K562 treated with DMSO at 1 percent for 12 hours (cell line): ENCODE measurements around the gene SPDYE2B. TPM values are rescaled to one million over a fixed set of nuclear protein-coding genes. Genes with fewer than 3 reads are reported as not detected.

ENCODE experiments used
- total RNA-seq: library from RNA; unstranded; fragments of 300-600 nt; gene quantifications from 2 replicates; pipeline ENCODE4 v1.2.3, GENCODE V29; 2022; ENCODE audit not compliant: insufficient read depth

Gene SPDYE2B, protein sequence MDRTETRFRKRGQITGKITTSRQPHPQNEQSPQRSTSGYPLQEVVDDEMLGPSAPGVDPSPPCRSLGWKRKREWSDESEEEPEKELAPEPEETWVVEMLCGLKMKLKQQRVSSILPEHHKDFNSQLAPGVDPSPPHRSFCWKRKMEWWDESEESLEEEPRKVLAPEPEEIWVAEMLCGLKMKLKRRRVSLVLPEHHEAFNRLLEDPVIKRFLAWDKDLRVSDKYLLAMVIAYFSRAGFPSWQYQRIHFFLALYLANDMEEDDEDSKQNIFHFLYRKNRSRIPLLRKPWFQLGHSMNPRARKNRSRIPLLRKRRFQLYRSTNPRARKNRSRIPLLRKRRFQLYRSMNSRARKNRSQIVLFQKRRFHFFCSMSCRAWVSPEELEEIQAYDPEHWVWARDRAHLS
- total RNA-seq: not detected in 2 replicates

DNA sequence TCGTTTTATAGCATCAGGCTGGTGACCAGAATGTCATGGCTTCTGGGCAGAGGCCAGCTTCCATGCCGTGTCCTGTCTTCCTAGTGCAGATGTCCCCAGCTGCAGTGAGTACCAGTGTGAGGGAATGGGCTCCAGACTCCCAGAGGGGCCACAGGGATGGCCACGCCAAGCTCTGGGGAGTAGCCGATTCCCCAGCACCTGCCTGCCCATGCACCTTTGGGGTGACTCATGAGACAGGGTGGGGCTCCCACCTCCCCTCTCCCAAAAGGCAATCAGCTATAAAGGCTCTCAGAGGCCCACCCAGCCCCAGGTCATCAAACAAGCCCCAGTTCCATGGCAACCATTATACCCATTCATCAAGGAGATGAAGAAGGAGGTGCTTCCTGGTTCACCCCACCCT is at the start of gene SPDYE2B:
Gene SPDYE2B (plus strand): TSS at position 396 of the 400 bp plus-strand sequence. CDS start 2,030 bp downstream, outside the sequence.

DNA sequence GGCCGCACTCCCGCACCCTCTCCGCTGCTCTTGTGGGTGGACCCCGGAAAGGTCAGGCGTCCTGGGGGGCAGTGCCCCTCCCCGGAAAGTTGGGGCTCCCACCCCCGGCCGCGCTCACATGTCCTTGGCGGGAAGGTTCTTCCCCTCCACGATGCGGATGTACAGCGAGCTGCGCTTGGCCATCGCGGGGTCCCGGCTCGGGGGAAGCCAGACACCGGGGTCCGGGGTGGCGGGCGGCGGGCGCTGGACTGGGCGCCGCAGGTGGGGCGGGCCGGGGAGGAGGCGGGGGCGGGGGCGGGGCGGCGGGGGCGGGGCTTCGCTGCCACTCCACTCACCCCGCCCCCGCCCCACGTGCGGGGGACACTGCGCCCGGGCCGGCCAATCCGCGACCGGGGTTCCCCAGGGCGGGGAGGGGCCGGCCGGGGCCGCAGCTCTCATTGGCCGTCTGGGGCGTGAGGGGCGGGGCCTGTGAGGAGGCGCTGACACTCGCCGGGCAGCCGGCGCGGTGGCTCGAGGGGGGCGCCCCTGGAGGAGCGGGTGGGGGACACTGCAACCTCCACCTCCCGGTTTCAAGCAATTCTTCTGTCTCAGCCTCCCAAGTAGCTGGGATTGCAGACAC is 33.5 kb upstream of the SPDYE2B start, which contains the start of gene RASA4:
Gene RASA4 (minus strand): TSS at position 250 of the 619 bp plus-strand sequence. CDS start 67 bp downstream, at position 183.

DNA sequence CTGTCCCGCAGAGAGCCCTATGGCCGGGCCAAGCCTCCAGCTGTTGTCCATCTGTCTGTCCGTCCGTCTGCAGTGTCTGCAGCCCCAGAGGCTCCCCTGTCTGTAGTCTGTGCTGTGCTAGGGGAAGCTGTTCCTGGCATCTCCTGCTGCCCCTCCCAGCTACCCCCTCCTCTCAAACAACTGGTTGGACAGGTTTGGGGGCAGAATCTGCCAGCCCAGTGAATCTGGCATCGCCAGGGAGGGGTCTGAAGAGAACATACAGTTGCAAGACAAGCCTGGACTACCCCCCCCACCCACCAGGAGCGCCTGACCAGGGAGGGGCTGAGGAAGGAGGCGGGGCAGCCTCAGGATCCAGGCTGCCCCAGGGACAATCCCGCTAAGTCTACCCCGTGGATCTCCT is 7.4 kb upstream of the SPDYE2B start, which contains the start of gene UPK3BL1:
Gene UPK3BL1 (minus strand): TSS at position 101 of the 400 bp plus-strand sequence. CDS start 50 bp downstream, at position 51.

DNA sequence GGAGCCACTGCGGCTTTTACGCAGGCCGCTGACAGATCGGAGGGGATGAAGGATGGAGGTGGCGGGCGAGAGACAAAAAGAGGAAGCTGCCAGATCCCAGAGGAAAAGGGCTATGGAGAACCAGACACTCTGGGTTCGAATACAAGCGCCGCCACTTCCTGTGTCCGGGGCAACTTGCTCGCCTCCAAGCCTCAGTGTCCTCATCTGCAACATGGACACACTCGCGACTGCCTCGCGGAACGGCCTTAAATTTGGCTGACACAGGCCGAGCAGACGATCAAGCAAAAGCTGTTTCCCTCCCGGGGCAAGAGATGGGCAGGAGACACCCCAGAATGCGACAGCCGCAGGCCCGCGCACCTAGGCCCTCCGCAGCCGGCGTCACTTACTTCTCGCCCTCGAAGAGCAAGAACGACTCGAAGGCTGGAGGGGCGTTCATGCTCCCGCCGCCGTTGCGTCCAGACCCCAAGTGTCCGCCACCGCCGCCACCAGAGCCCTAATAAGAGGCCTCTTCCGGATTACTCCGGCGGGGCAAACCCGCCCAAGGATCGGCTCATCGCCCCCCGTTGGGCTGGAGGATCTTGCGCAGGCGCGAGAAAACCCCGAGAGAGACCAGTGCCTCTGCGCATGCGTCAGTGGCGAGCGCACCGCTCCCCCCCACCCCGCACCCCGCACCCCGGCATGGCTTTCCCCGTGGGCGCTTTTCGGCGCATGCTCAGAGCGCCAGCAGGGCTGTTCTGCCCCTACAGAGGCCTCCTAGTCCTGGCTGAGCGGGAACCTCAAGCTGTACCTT is 21.2 kb downstream of the SPDYE2B start, which contains the start of gene POLR2J2:
Gene POLR2J2 (minus strand): TSS at position 498 of the 790 bp plus-strand sequence. CDS start 62 bp downstream, at position 436.

Other genes with a start within 250 kb of the SPDYE2B start
- gene ORAI2, start 216.7 kb upstream of the SPDYE2B start, total RNA-seq: 21.4 and 44.1 TPM in 2 replicates
- 14.9 and 18.8 TPM in 2 replicates for gene ALKBH4, start 185.5 kb upstream of the SPDYE2B start, total RNA-seq
- gene LRWD1, start 185.3 kb upstream of the SPDYE2B start, total RNA-seq: 48.9 and 63.0 TPM in 2 replicates
- 147 and 169 TPM in 2 replicates for gene POLR2J, start 171.4 kb upstream of the SPDYE2B start, total RNA-seq
- gene RASA4B, start 132.5 kb upstream of the SPDYE2B start, total RNA-seq: 7.7 and 8.2 TPM in 2 replicates
- 3.1 and 11.3 TPM in 2 replicates for gene UPK3BL2, start 106.6 kb upstream of the SPDYE2B start, total RNA-seq
- gene SPDYE2, start 99.1 kb upstream of the SPDYE2B start, total RNA-seq: not detected in 2 replicates
- gene POLR2J3, start 77.7 kb upstream of the SPDYE2B start, total RNA-seq: 5.3 and 47.9 TPM in 2 replicates
- 10.6 and 14.6 TPM in 2 replicates for gene RASA4, start 33.6 kb upstream of the SPDYE2B start, total RNA-seq
- 35.4 and 40.3 TPM in 2 replicates for gene UPK3BL1, start 7.5 kb upstream of the SPDYE2B start, total RNA-seq
- 0.41 and 3.0 TPM in 2 replicates for gene POLR2J2, start 21.3 kb downstream of the SPDYE2B start, total RNA-seq
- gene FAM185A, start 98.7 kb downstream of the SPDYE2B start, total RNA-seq: 9.4 and 11.6 TPM in 2 replicates